SKM-1 (cell line): ENCODE measurements around the gene RFX5.
"Not testable (repeated sequence)": the region's sequence is repeated elsewhere in the genome, so short reads cannot be mapped to it uniquely, and the experiment has no call there.

ENCODE experiments used
- DNase-seq: peaks from one replicate; lab custom pipeline; 2025; ENCODE audit not compliant: unreplicated experiment; lab: John Stamatoyannopoulos, UW

The RFX5 gene

GRCh38 chr1:151362308-151363155 is 15.5 kb upstream of the RFX5 start:
- no peak for DNase-seq

- DNase-seq, result no peak
These were observed 14.8 kb upstream of the RFX5 start for GRCh38 chr1:151361883-151362282.

GRCh38 chr1:151356696-151357095 is 9.6 kb upstream of the RFX5 start:
- DNase-seq, result peak; percentile 38

- no peak for DNase-seq
These were observed 5.1 kb upstream of the RFX5 start for GRCh38 chr1:151352021-151352718.

- DNase-seq, result not testable (repeated sequence)
These were observed 3.3 kb upstream of the RFX5 start for GRCh38 chr1:151350323-151350722.

GRCh38 chr1:151347523-151348246 is 633 bp upstream of the RFX5 start:
- no peak for DNase-seq

GRCh38 chr1:151346082-151346768 is 827 bp downstream of the RFX5 start:
- no peak for DNase-seq

- DNase-seq, result no peak
These were observed 2.8 kb downstream of the RFX5 start for GRCh38 chr1:151344291-151344690.

GRCh38 chr1:151343587-151343986 is 3.5 kb downstream of the RFX5 start:
- DNase-seq, result no peak

- DNase-seq, result no peak
These were observed 4.5 kb downstream of the RFX5 start for GRCh38 chr1:151342569-151342968.

- no peak for DNase-seq
These were observed 5.0 kb downstream of the RFX5 start for GRCh38 chr1:151342021-151342420.

- peak; percentile 87 for DNase-seq
These were observed 5.9 kb downstream of the RFX5 start for GRCh38 chr1:151340870-151341754.

GRCh38 chr1:151336556-151336955 is 10.5 kb downstream of the RFX5 start:
- DNase-seq, result no peak

GRCh38 chr1:151334822-151335221 is 12.2 kb downstream of the RFX5 start:
- no peak for DNase-seq

- no peak for DNase-seq
These were observed 19.0 kb downstream of the RFX5 start for GRCh38 chr1:151327903-151328674.

- DNase-seq, result peak; percentile 99
These were observed 19.7 kb downstream of the RFX5 start, which contains the start of gene PI4KB for GRCh38 chr1:151327223-151327902. Gene PI4KB, minus strand, starts transcription at chr1:151327416. Its CDS starts 10,935 bp downstream, at chr1:151316481.

GRCh38 chr1:151326619-151327222 is 20.3 kb downstream of the RFX5 start:
- peak; percentile 78 for DNase-seq
